Activated gamma-delta T cell treated with anti-CD3 and anti-CD28 coated beads, Interleukin-2, amount 50 U/mL, for 16 hours (primary cell): Measurements from ENCODE around the gene NSMCE4A.
A peak's percentile ranks its signal among the peaks of the same experiment; 100 is the strongest.
"Not testable (repeated sequence)": the region's sequence is repeated elsewhere in the genome, so short reads cannot be mapped to it uniquely, and the experiment has no call there.

Source experiments
- DNase-seq: peaks from one replicate; pipeline ENCODE4 v3.0.0-alpha.2; 2020; ENCODE audit warnings: low read depth

Gene NSMCE4A

GRCh38 chr10:121935702-121936101 is 39.3 kb downstream of the NSMCE4A start:
- DNase-seq, result no peak

GRCh38 chr10:121930268-121931085 is 44.5 kb downstream of the NSMCE4A start:
- DNase-seq, result not testable (repeated sequence)

- not testable (repeated sequence) for DNase-seq
Measured at GRCh38 chr10:121929585-121930267, 45.3 kb downstream of the NSMCE4A start.

- DNase-seq, result no peak
Measured at GRCh38 chr10:121928528-121928884, 46.5 kb downstream of the NSMCE4A start.

GRCh38 chr10:121927841-121928527 is 47.0 kb downstream of the NSMCE4A start, which contains the start of gene ATE1:
Gene ATE1, minus strand, starts transcription at chr10:121928031. Its CDS starts 82 bp downstream, at chr10:121927949.
- peak; percentile 64 for DNase-seq

GRCh38 chr10:121927318-121927840 is 47.6 kb downstream of the NSMCE4A start:
- DNase-seq, result no peak

GRCh38 chr10:121926671-121927317 is 48.2 kb downstream of the NSMCE4A start:
- no peak for DNase-seq

GRCh38 chr10:121926157-121926556 is 48.9 kb downstream of the NSMCE4A start:
- no peak for DNase-seq

- no peak for DNase-seq
Measured at GRCh38 chr10:121921238-121921931, 53.6 kb downstream of the NSMCE4A start.

- DNase-seq, result no peak
Measured at GRCh38 chr10:121919666-121920065, 55.4 kb downstream of the NSMCE4A start.

GRCh38 chr10:121918800-121919199 is 56.2 kb downstream of the NSMCE4A start:
- not testable (repeated sequence) for DNase-seq

GRCh38 chr10:121914661-121915060 is 60.4 kb downstream of the NSMCE4A start:
- DNase-seq, result no peak

- no peak for DNase-seq
Measured at GRCh38 chr10:121911421-121911697, 63.7 kb downstream of the NSMCE4A start.

- DNase-seq, result no peak
Measured at GRCh38 chr10:121910673-121911420, 64.2 kb downstream of the NSMCE4A start.
